Right atrium auricular region (tissue), 2 donors: ENCODE results near the gene SIDT1. TPM values are rescaled to one million over a fixed set of nuclear protein-coding genes. Genes with fewer than 3 reads are reported as not detected.

Experiments used
- DNase-seq: peaks from one replicate; pipeline ENCODE4 v3.0.0-alpha.2; 2019; ENCODE audit warnings: low spot score
- H3K27ac ChIP-seq, 2 donors: fragments of 200-600 bp; sonication (generic); 1 replicate in 1 of 2; 2 replicates in 1 of 2; pipeline ENCODE4 v1.5.1; 2016 to 2019
- H3K27me3 ChIP-seq, 2 donors: fragments of 200-600 bp; sonication (generic); one replicate each; pipeline versions ENCODE4 v1.5.1 to v1.6.0; 2017 to 2019
- H3K36me3 ChIP-seq: fragments of 200-600 bp; sonication (generic); one replicate; pipeline ENCODE4 v1.5.1; 2016
- H3K4me1 ChIP-seq, 2 donors: fragments of 200-600 bp; sonication (generic); one replicate each; pipeline versions ENCODE4 v1.5.1 to v1.6.0; 2017 to 2019
- H3K4me3 ChIP-seq, 2 donors: fragments of 200-600 bp; sonication (generic); 1 replicate in 1 of 2; 2 replicates in 1 of 2; pipeline ENCODE4 v1.5.1; 2017 to 2019; ENCODE audit warnings: mild to moderate bottlenecking in 1 of 2, moderate library complexity in 1 of 2
- H3K9me3 ChIP-seq, 2 donors: fragments of 200-600 bp; sonication (generic); one replicate each; pipeline ENCODE4 v1.5.1; 2019
- CTCF ChIP-seq, 2 donors: fragments of 200-600 bp; sonication (generic); IDR thresholded peaks; one replicate each; pipeline ENCODE4 v1.5.1; 2019; ENCODE audit warnings: antibody characterized with exemption in 2 of 2
- total RNA-seq, 2 donors: library from RNA; depleted of rRNA; stranded (reverse); fragments of >200 nt; gene quantifications; one replicate each; pipeline ENCODE4 v1.1.0, GENCODE V29; 2016

The SIDT1 gene
- total RNA-seq, 2 donors from 2014 or later, result 0.15 to 0.16 TPM

DNA sequence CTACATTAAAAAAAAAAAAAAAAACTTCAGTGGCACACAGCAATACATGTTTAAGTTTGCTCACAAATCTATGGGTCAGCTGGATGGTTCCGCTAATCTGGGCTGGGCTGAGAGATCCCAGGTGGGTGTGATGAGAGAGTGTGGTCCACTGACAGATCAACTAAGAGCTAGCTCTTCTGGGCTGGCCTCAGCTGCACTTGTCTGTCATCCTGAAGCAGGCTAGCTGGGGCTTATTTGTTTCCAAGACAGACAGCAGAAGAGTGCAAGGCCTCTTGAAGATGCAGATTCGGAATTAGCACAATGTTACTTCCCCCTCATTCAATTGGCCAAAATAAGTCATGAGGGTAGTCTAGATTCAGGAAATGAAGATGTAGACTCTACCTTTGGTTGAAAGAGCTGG is 56.5 kb downstream of the SIDT1 start:
- DNase-seq, result no peak
- H3K4me3 ChIP-seq, result no peak overlapping the region
- TF ChIP-seq CTCF (IDR thresholded peaks at IDR 0.05), result no peak
- no peaks in the 10 kb centered on the region for H3K4me1 ChIP-seq
- H3K27me3 ChIP-seq, result no peaks in the 10 kb centered on the region
- H3K36me3 ChIP-seq, result no peaks in the 10 kb centered on the region
- no peak overlapping the region for H3K27ac ChIP-seq
- no peaks in the 10 kb centered on the region for H3K9me3 ChIP-seq

DNA sequence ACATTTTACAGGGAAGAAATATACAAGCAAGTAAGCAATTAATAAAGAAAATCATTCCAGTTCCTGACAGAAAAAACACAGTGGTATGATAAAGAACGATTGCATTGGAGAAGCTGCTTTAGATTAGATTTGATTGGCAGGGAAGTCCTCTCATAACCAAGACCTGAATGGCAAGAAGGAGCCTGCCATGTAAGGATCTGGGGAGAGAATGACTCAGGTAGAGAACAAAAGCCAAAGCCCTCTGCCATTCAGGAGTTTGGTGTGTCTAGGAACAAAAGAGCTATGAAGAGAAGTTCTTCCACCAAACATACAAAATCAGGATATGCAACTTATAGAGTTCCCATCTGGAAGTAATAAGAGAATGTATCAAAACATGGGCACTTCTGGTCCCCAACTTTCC is 57.6 kb downstream of the SIDT1 start:
- Histone ChIP-seq H3K4me3 (no peak overlapping the region), H3K9me3 (no peaks in the 10 kb centered on the region), H3K36me3 (no peaks in the 10 kb centered on the region), H3K27me3 (no peaks in the 10 kb centered on the region), H3K4me1 (no peaks in the 10 kb centered on the region), H3K27ac (no peak overlapping the region)
- TF ChIP-seq CTCF (IDR thresholded peaks at IDR 0.05), result no peak
- DNase-seq, result no peak

- no peaks in the 10 kb centered on the region for H3K36me3 ChIP-seq
- H3K27ac ChIP-seq, result no peak overlapping the region
- H3K4me1 ChIP-seq, result no peaks in the 10 kb centered on the region
- no peak for TF ChIP-seq CTCF (IDR thresholded peaks at IDR 0.05)
- DNase-seq, result no peak
- no peak overlapping the region for H3K4me3 ChIP-seq
- H3K9me3 ChIP-seq, result no peaks in the 10 kb centered on the region
- no peaks in the 10 kb centered on the region for H3K27me3 ChIP-seq
These were observed 58.6 kb downstream of the SIDT1 start for GRCh38 chr3:113590983-113591382.

DNA sequence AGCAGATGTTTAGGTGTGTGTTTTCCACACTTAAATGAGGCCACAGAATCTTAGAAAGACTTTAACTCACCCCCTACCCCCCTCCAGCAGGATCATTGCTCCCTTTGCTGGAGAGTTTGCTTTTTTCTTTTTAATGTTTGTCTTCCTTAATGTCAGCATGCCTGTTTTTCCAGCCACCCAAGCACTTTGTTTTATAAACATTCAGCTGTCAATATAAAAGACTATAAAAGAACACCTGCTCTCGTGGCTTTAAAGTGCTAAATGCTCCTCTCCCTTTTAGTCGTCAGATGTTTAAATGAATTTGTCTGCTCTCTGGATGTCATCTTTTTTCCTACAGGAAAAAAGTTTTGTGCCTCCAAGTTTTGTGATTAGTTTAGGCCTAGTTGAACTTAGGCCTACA is 61.7 kb downstream of the SIDT1 start:
- no peak for DNase-seq
- no peak for TF ChIP-seq CTCF (IDR thresholded peaks at IDR 0.05)
- no peaks in the 10 kb centered on the region for H3K27me3 ChIP-seq
- H3K4me3 ChIP-seq, result no peak overlapping the region
- no peaks in the 10 kb centered on the region for H3K36me3 ChIP-seq
- H3K27ac ChIP-seq, result no peak overlapping the region
- no peaks in the 10 kb centered on the region for H3K9me3 ChIP-seq
- H3K4me1 ChIP-seq, result no peaks in the 10 kb centered on the region

GRCh38 chr3:113597596-113598354 is 65.4 kb downstream of the SIDT1 start:
- no peak for DNase-seq
- H3K36me3 ChIP-seq, result no peaks in the 10 kb centered on the region
- no peak for TF ChIP-seq CTCF (IDR thresholded peaks at IDR 0.05)
- no peak overlapping the region for H3K4me3 ChIP-seq
- H3K9me3 ChIP-seq, result no peaks in the 10 kb centered on the region
- H3K27ac ChIP-seq, result no peak overlapping the region
- no peaks in the 10 kb centered on the region for H3K27me3 ChIP-seq
- H3K4me1 ChIP-seq, result no peaks in the 10 kb centered on the region
